ENCODE data around the gene TMED1.

Gene TMED1

DNA sequence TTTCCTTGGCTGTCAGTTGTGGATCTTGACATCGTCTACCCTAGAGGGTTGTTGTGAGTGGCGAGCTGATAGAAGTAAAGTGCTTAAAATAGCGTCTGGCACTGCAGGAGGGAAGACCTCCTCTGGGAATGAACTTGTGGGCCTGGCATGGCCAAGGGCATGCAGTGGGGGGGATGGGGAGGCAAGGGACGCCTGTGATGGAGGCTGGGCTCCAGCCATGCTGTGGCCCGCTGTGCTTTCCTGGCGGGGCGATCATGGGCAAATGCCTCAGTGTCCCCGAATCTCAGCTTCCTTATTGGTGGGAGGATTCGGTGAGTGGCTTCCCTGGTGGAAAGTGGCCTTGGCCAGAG lies 46.1 kb upstream of the TMED1 start:
- TF ChIP-seq TCF12 (IDR thresholded peaks at IDR 0.05; ENCODE audit: low read depth) (no peak), YY1 (IDR thresholded peaks at IDR 0.05; ENCODE audit: low read depth) (no peak), TEAD4 (IDR thresholded peaks at IDR 0.05) (no peak), EGR1 (IDR thresholded peaks at IDR 0.05) (no peak), ZBTB7A (IDR thresholded peaks at IDR 0.05; ENCODE audit: low read depth) (no peak)
- TF ChIP-seq, protein P1, sequence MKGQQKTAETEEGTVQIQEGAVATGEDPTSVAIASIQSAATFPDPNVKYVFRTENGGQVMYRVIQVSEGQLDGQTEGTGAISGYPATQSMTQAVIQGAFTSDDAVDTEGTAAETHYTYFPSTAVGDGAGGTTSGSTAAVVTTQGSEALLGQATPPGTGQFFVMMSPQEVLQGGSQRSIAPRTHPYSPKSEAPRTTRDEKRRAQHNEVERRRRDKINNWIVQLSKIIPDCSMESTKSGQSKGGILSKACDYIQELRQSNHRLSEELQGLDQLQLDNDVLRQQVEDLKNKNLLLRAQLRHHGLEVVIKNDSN (IDR thresholded peaks at IDR 0.05), result no peak
- TF ChIP-seq, protein P2, sequence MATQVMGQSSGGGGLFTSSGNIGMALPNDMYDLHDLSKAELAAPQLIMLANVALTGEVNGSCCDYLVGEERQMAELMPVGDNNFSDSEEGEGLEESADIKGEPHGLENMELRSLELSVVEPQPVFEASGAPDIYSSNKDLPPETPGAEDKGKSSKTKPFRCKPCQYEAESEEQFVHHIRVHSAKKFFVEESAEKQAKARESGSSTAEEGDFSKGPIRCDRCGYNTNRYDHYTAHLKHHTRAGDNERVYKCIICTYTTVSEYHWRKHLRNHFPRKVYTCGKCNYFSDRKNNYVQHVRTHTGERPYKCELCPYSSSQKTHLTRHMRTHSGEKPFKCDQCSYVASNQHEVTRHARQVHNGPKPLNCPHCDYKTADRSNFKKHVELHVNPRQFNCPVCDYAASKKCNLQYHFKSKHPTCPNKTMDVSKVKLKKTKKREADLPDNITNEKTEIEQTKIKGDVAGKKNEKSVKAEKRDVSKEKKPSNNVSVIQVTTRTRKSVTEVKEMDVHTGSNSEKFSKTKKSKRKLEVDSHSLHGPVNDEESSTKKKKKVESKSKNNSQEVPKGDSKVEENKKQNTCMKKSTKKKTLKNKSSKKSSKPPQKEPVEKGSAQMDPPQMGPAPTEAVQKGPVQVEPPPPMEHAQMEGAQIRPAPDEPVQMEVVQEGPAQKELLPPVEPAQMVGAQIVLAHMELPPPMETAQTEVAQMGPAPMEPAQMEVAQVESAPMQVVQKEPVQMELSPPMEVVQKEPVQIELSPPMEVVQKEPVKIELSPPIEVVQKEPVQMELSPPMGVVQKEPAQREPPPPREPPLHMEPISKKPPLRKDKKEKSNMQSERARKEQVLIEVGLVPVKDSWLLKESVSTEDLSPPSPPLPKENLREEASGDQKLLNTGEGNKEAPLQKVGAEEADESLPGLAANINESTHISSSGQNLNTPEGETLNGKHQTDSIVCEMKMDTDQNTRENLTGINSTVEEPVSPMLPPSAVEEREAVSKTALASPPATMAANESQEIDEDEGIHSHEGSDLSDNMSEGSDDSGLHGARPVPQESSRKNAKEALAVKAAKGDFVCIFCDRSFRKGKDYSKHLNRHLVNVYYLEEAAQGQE (IDR thresholded peaks at IDR 0.05; ENCODE audit: low read depth), result no peak

DNA sequence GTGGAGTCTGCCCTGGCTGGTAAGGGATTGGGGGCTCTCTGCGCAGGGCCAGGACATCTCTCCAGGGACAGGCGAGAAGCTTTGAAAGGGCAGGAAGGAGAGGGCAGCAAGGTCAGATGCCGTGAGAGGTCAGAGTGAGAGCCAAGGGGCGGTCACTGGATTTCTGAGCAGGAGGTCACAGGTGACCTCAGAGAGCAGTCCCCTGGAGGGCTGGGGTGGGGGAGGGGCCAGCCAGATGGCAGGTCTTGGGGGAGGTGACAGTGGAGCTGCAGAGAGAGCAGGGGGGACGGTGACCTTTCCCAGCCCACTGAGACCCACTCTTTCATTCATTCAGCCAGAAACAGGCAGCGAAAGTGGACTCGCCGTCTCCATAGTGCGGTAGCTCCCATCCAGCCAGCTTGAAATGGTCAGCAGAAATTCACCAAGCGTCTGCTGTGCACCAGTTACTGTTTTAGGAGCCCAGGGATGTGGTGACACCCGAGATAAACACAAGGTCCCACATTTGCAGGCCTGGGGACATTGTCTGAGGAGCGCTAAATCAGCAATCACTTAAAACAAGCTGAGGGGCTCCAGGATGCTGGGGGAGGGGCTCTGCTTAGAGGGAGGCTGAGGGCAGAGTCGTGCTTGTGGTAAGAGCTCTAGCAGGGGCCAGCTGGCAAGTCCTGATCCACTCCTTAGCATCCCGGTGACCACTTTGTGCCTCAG lies 45.5 kb upstream of the TMED1 start:
- no peak for TF ChIP-seq EP300 (IDR thresholded peaks at IDR 0.05; ENCODE audit: borderline replicate concordance)
- no peak for TF ChIP-seq CEBPB (IDR thresholded peaks at IDR 0.05)
- TF ChIP-seq, protein P3, sequence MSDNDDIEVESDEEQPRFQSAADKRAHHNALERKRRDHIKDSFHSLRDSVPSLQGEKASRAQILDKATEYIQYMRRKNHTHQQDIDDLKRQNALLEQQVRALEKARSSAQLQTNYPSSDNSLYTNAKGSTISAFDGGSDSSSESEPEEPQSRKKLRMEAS (IDR thresholded peaks at IDR 0.05), result no peak
- TF ChIP-seq FOXM1 (IDR thresholded peaks at IDR 0.05; ENCODE audit: borderline replicate concordance, low read depth), result no peak
- no peak for TF ChIP-seq ZBTB7A (IDR thresholded peaks at IDR 0.05; ENCODE audit: low read depth)
- TF ChIP-seq EGR1 (IDR thresholded peaks at IDR 0.05), result no peak
- no peak for TF ChIP-seq TAF1 (IDR thresholded peaks at IDR 0.05; ENCODE audit: low read depth)
- TF ChIP-seq, protein P1 (IDR thresholded peaks at IDR 0.05), result no peak
- no peak for TF ChIP-seq RAD21 (IDR thresholded peaks at IDR 0.05; ENCODE audit: low read depth)
- TF ChIP-seq CREB1 (IDR thresholded peaks at IDR 0.05; ENCODE audit: low read depth), result no peak
- TF ChIP-seq NFIC (IDR thresholded peaks at IDR 0.05), result no peak
- no peak for TF ChIP-seq TEAD4 (IDR thresholded peaks at IDR 0.05)
- no peak for TF ChIP-seq TCF12 (IDR thresholded peaks at IDR 0.05; ENCODE audit: low read depth)

DNA sequence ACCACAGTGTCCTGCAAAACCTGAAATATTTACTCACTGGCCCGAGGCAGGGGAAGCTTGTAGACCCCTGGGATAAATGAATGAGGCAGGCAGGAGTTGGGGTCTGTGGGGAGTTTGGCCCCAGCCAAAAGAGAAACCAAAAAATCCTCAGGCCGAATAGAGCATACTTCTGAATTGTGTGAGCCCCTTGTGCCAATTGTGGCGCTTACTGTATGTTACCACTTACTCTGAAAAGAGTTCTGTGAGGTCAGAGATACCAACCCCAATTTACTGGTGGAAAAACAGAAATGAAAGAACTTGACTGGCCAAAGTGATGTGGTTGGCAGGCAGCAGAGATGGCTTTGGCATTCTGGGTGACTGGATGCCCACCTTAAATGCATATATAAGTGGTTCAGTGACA lies 42.2 kb upstream of the TMED1 start:
- TF ChIP-seq EP300 (IDR thresholded peaks at IDR 0.05; ENCODE audit: borderline replicate concordance) (no peak), ZBTB7A (IDR thresholded peaks at IDR 0.05; ENCODE audit: low read depth) (no peak), FOXM1 (IDR thresholded peaks at IDR 0.05; ENCODE audit: borderline replicate concordance, low read depth) (no peak), TCF12 (IDR thresholded peaks at IDR 0.05; ENCODE audit: low read depth) (no peak), RAD21 (IDR thresholded peaks at IDR 0.05; ENCODE audit: low read depth) (no peak), EGR1 (IDR thresholded peaks at IDR 0.05) (no peak), CEBPB (IDR thresholded peaks at IDR 0.05) (no peak), CREB1 (IDR thresholded peaks at IDR 0.05; ENCODE audit: low read depth) (no peak), NFIC (IDR thresholded peaks at IDR 0.05) (no peak), TAF1 (IDR thresholded peaks at IDR 0.05; ENCODE audit: low read depth) (no peak), YY1 (IDR thresholded peaks at IDR 0.05; ENCODE audit: low read depth) (no peak), TEAD4 (IDR thresholded peaks at IDR 0.05) (no peak)
- TF ChIP-seq, protein P2 (IDR thresholded peaks at IDR 0.05; ENCODE audit: low read depth), result no peak
- TF ChIP-seq, protein P3 (IDR thresholded peaks at IDR 0.05), result no peak
- TF ChIP-seq, protein P1 (IDR thresholded peaks at IDR 0.05), result no peak

DNA sequence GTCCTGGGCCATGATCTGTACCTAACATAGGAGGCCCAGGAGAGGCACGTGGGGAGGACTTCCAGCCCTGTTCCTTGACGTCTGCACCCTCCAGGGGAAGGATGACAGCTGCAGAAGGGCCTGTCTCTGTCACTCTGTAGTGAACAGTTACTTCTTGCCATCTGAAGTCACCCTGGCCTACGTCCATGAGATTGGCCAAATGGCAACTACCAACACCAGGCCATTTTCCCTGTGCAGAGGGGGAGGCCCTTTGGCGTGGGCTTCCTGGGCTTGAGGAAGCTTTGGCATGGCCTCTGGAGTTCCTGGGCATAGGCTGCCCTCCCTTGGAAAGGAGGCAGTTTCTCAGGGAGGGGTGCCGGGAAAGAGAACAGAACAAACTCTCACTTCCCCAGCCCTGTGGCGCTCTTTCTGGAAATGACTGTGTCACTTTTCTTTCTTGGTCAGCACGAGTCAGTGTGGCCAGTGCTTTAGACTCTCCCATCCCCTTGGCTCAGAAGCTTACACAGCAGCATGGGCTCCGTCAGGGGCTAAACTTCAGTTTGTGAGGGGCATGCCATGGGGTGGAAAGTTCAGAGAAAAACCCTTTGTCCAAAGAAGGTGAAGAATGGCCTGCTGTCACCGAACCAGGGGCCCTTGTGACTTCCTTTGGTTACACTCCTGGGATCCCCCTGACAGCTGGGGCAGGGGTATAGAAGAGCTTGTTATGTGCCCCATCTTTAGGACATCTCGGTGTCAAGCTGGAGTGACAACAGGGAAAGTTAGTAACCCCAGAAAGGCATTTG lies 40.6 kb upstream of the TMED1 start:
- TF ChIP-seq EGR1 (IDR thresholded peaks at IDR 0.05) (no peak), RAD21 (IDR thresholded peaks at IDR 0.05; ENCODE audit: low read depth) (no peak), CEBPB (IDR thresholded peaks at IDR 0.05) (no peak), EP300 (IDR thresholded peaks at IDR 0.05; ENCODE audit: borderline replicate concordance) (no peak)
- TF ChIP-seq, protein P3 (IDR thresholded peaks at IDR 0.05), result no peak
- TF ChIP-seq, protein P1 (IDR thresholded peaks at IDR 0.05), result no peak
